SU-DHL-6 (cell line): ENCODE data around the gene PDZD2.

Source experiments
- EZH2phosphoT487 ChIP-seq: fragments of 200-600 bp; sonication (generic), shearing (Covaris generic); conservative IDR thresholded peaks from 2 replicates; pipeline ENCODE4 v1.6.1; 2018; ENCODE audit warnings: mild to moderate bottlenecking, antibody characterized with exemption, low read length, moderate library complexity, mixed read lengths
- TF ChIP-seq, protein P1 (sequence below): fragments of 200-600 bp; sonication (generic); IDR thresholded peaks from one replicate; pipeline ENCODE4 v1.5.1; 2017; ENCODE audit warnings: antibody characterized with exemption, mild to moderate bottlenecking, low read length, moderate library complexity; ENCODE audit not compliant: insufficient read depth, poor library complexity, severe bottlenecking

DNA sequence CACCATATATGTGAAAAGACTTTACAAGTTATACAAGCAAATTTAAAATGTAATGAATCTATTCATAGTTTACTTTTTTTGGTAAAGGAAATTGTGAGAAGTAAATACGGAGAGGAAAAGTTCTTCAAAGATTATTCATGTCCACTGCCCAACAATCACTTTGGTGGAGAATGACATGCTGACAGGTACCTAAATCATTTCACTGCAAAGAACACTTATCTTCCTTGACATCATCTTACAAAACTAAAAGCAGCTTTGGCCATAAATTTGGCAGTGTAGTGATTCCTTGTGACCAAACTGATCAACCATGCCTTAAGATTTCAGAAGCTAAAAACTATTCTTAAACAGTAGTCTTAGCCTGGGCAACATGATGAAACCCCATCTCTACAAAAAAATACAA is 492.7 kb downstream of the PDZD2 start:
- TF ChIP-seq, protein P1, sequence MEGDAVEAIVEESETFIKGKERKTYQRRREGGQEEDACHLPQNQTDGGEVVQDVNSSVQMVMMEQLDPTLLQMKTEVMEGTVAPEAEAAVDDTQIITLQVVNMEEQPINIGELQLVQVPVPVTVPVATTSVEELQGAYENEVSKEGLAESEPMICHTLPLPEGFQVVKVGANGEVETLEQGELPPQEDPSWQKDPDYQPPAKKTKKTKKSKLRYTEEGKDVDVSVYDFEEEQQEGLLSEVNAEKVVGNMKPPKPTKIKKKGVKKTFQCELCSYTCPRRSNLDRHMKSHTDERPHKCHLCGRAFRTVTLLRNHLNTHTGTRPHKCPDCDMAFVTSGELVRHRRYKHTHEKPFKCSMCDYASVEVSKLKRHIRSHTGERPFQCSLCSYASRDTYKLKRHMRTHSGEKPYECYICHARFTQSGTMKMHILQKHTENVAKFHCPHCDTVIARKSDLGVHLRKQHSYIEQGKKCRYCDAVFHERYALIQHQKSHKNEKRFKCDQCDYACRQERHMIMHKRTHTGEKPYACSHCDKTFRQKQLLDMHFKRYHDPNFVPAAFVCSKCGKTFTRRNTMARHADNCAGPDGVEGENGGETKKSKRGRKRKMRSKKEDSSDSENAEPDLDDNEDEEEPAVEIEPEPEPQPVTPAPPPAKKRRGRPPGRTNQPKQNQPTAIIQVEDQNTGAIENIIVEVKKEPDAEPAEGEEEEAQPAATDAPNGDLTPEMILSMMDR = no peak
- TF ChIP-seq EZH2phosphoT487 = no peak
